Activated naive CD8-positive, alpha-beta T cell treated with anti-CD3 and anti-CD28 coated beads, Interleukin-2, amount 50 U/mL, for 24 hours (primary cell): ENCODE data around the gene STMN1.

Experiments
- ATAC-seq: fragments of 150-1000 bp; cut with Tn5 transposase; one replicate; pipeline ENCODE4 v1.10.0; 2021
- DNase-seq: peaks from one replicate; pipeline ENCODE4 v3.0.0; 2021
- H3K27ac Mint-ChIP-seq: one replicate; pipeline ENCODE4 v1.8.0; 2021; ENCODE audit warnings: mild to moderate bottlenecking, mixed read lengths
- H3K27me3 Mint-ChIP-seq: one replicate; pipeline ENCODE4 v1.8.0; 2021; ENCODE audit warnings: mixed read lengths
- H3K36me3 Mint-ChIP-seq: one replicate; pipeline ENCODE4 v1.8.0; 2021; ENCODE audit warnings: low read depth, mixed read lengths
- H3K4me1 Mint-ChIP-seq: one replicate; pipeline ENCODE4 v1.8.0; 2021; ENCODE audit warnings: mixed read lengths
- H3K4me3 Mint-ChIP-seq: one replicate; pipeline ENCODE4 v1.8.0; 2021; ENCODE audit warnings: mild to moderate bottlenecking, moderate library complexity, mixed read lengths
- H3K9me3 Mint-ChIP-seq: one replicate; pipeline ENCODE4 v1.8.0; 2021; ENCODE audit warnings: mixed read lengths

Gene STMN1

GRCh38 chr1:25873120-25873519 is 33.1 kb downstream of the STMN1 start:
- no peak overlapping the region for H3K4me3 Mint-ChIP-seq
- ATAC-seq, result no peak
- DNase-seq, result no peak
- no peak overlapping the region for H3K27ac Mint-ChIP-seq
- H3K36me3 Mint-ChIP-seq, result no peaks in the 10 kb centered on the region
- H3K27me3 Mint-ChIP-seq, result peaks cover 10% of the 10 kb centered on the region
- H3K4me1 Mint-ChIP-seq, result peaks cover 13% of the 10 kb centered on the region
- H3K9me3 Mint-ChIP-seq, result no peaks in the 10 kb centered on the region

DNA sequence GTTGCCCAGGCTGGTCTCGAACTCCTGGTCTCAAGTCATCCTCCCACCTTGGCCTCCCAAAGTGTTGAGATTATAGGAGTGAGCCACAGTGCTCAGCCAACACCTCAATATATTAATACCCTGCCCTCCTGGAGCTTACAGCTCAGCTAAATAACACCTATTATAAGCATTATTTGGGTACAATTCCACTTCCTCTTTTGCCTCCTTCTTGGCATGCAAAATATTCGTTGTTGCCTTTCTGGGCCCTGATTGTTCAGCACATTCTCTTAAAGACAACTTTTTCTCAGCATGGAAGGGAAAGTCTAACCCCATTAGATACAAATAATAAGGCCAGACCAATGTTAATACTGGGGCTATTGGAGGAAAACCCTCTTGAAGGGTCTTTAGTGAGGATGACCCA is 33.5 kb downstream of the STMN1 start:
- H3K4me1 Mint-ChIP-seq, result peaks cover 13% of the 10 kb centered on the region
- H3K9me3 Mint-ChIP-seq, result no peaks in the 10 kb centered on the region
- no peaks in the 10 kb centered on the region for H3K36me3 Mint-ChIP-seq
- no peak for DNase-seq
- H3K4me3 Mint-ChIP-seq, result no peak overlapping the region
- no peak overlapping the region for H3K27ac Mint-ChIP-seq
- no peak for ATAC-seq
- H3K27me3 Mint-ChIP-seq, result peaks cover 10% of the 10 kb centered on the region

DNA sequence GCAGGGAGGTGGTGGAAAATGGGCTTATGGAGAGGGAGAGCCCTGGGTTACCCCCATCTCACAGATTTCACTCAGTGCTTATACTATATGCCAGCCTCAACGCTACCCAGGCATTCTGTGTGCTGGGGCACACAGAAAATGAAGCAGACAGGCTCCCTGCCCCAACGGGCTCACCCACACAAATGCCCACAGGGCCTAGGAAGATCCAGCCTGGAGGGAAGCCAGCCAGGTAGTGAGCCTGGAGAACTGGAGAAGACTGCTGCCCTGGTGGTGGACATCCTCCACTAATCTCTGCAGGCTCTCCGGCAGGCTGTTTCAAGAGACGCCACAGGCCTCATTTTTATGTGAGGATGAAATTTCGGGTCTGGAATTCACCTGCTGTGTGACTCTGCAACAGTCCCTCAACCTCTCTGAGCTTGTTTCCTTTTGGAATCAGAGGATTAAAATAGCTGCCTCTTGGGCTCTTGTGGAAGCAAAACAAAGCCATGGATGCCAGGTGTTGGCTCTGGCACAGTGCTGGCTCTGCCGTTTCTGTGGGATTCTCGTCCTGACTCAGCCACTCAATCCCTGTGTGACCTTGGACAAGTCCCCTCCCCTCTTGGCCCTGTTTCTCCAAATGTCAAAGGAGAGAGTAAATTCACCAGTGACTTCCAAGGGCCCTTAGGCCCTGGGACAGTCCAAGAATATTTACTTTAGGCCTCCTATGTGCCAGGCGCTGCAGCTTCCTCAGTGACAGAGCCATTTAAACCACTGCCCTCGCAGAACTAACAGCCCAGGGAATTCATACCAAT is 34.3 kb downstream of the STMN1 start:
- Mint-ChIP-seq H3K27ac (no peak overlapping the region), H3K36me3 (no peaks in the 10 kb centered on the region), H3K27me3 (peaks cover 9% of the 10 kb centered on the region), H3K4me1 (peaks cover 13% of the 10 kb centered on the region), H3K4me3 (no peak overlapping the region), H3K9me3 (no peaks in the 10 kb centered on the region)
- DNase-seq (no peak), ATAC-seq (no peak)

GRCh38 chr1:25871086-25871703 is 35.0 kb downstream of the STMN1 start:
- H3K4me1 Mint-ChIP-seq, result peaks cover 13% of the 10 kb centered on the region
- ATAC-seq (no peak), DNase-seq (no peak)
- no peaks in the 10 kb centered on the region for H3K9me3 Mint-ChIP-seq
- no peak overlapping the region for H3K27ac Mint-ChIP-seq
- no peaks in the 10 kb centered on the region for H3K36me3 Mint-ChIP-seq
- peaks cover 2% of the 10 kb centered on the region for H3K27me3 Mint-ChIP-seq
- H3K4me3 Mint-ChIP-seq, result no peak overlapping the region

DNA sequence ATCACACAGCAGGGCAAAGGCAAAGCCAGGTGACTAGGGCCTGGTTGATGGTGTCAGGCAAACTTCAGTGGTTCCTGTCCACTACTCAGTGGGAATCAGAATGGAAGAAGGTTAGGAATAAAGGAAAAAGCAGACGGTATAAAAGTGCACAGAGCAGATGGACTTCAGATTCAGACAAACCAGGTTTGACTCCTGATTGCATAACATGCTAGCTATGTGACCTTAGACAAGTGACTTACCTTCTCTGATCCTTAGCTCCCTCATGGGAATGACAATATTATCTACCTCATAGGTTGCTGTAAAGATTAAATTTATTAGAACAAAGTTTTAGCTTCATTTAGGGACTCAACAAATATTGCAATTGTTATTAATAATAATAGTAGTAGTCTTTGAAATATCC is 35.6 kb downstream of the STMN1 start:
- peaks cover 12% of the 10 kb centered on the region for H3K4me1 Mint-ChIP-seq
- DNase-seq (no peak), ATAC-seq (no peak)
- no peaks in the 10 kb centered on the region for H3K9me3 Mint-ChIP-seq
- no peaks in the 10 kb centered on the region for H3K27me3 Mint-ChIP-seq
- H3K4me3 Mint-ChIP-seq, result no peak overlapping the region
- H3K27ac Mint-ChIP-seq, result no peak overlapping the region
- H3K36me3 Mint-ChIP-seq, result no peaks in the 10 kb centered on the region

- Mint-ChIP-seq H3K4me1 (peaks cover 11% of the 10 kb centered on the region), H3K9me3 (no peaks in the 10 kb centered on the region), H3K27me3 (no peaks in the 10 kb centered on the region), H3K4me3 (no peak overlapping the region), H3K36me3 (no peaks in the 10 kb centered on the region), H3K27ac (no peak overlapping the region)
- no peak for DNase-seq
- no peak for ATAC-seq
Observed at GRCh38 chr1:25869909-25870606, 36.2 kb downstream of the STMN1 start.

DNA sequence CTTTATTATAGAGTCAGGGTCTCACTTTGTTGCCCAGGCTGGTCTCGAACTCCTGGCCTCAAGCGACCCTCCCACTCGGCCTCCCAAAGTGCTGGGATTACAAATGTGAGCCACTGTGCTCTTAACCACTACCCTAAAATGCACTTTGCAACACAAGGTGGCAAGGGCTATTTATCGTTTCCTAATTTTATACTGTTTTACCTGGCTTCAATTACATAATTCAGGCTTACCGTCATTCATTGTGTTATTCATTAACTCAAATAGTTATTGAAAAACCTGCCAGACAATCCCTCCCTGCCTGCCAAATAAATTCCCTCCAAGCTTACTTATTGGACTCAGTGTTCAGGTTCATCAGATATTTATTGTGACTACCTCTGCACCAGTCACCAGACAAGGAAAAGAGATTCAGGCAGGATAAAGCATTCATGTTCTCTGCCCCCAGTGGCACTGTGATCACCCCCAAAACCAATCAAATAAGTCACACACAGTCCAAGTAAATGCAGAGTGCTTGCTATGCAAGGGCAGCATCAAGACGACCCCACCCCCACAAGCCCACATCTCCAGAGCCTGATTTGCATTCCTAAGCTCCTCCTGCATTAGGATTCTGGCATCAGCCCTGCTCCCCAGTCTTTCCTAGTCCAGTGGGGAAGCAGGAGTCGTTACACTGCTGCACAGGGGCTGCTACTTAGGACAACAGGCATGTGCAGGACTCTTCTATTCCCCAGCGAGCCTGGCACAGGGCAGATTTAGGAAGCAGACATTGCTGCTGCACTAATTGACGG is 38.8 kb downstream of the STMN1 start:
- DNase-seq (no peak), ATAC-seq (no peak)
- Mint-ChIP-seq H3K9me3 (no peaks in the 10 kb centered on the region), H3K4me3 (no peak overlapping the region), H3K36me3 (peaks cover 6% of the 10 kb centered on the region), H3K4me1 (no peaks in the 10 kb centered on the region), H3K27ac (no peak overlapping the region), H3K27me3 (no peaks in the 10 kb centered on the region)

- Mint-ChIP-seq H3K27ac (no peak overlapping the region), H3K4me3 (no peak overlapping the region), H3K4me1 (no peaks in the 10 kb centered on the region), H3K36me3 (peaks cover 6% of the 10 kb centered on the region), H3K27me3 (no peaks in the 10 kb centered on the region), H3K9me3 (no peaks in the 10 kb centered on the region)
- ATAC-seq (no peak), DNase-seq (no peak)
Observed at GRCh38 chr1:25866288-25866687, 39.9 kb downstream of the STMN1 start.

DNA sequence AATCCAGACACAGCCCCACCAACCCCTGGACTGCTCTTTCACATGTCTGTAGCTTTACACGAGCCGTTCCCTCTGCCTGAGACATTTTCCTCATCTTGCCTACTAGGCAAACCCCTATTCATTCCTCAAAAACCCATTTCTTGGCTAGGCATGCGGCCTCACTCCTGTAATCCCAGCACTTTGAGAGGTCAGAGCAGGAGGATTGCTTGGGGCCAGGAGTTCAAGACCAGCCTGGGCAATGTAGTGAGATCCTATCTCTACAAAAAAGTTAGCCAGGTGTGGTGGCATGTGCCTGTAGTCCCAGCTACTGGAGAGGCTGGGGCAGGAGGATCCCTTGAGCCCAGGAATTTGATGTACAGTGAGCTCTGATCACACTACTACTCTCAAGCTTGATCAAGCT is 41.8 kb downstream of the STMN1 start:
- Mint-ChIP-seq H3K36me3 (peaks cover 8% of the 10 kb centered on the region), H3K27me3 (no peaks in the 10 kb centered on the region), H3K4me1 (peaks cover 11% of the 10 kb centered on the region), H3K4me3 (no peak overlapping the region), H3K9me3 (no peaks in the 10 kb centered on the region), H3K27ac (no peak overlapping the region)
- DNase-seq (no peak), ATAC-seq (no peak)

- Mint-ChIP-seq H3K36me3 (peaks cover 8% of the 10 kb centered on the region), H3K27me3 (no peaks in the 10 kb centered on the region), H3K27ac (no peak overlapping the region), H3K4me1 (peaks cover 17% of the 10 kb centered on the region), H3K4me3 (no peak overlapping the region), H3K9me3 (no peaks in the 10 kb centered on the region)
- DNase-seq, result no peak
- no peak for ATAC-seq
Observed at GRCh38 chr1:25863486-25864262, 42.5 kb downstream of the STMN1 start.

GRCh38 chr1:25862785-25863485 is 43.3 kb downstream of the STMN1 start:
- Mint-ChIP-seq H3K36me3 (peaks cover 8% of the 10 kb centered on the region), H3K27me3 (no peaks in the 10 kb centered on the region), H3K4me3 (no peak overlapping the region), H3K4me1 (peaks cover 23% of the 10 kb centered on the region), H3K27ac (no peak overlapping the region), H3K9me3 (no peaks in the 10 kb centered on the region)
- no peak for DNase-seq
- ATAC-seq, result no peak

DNA sequence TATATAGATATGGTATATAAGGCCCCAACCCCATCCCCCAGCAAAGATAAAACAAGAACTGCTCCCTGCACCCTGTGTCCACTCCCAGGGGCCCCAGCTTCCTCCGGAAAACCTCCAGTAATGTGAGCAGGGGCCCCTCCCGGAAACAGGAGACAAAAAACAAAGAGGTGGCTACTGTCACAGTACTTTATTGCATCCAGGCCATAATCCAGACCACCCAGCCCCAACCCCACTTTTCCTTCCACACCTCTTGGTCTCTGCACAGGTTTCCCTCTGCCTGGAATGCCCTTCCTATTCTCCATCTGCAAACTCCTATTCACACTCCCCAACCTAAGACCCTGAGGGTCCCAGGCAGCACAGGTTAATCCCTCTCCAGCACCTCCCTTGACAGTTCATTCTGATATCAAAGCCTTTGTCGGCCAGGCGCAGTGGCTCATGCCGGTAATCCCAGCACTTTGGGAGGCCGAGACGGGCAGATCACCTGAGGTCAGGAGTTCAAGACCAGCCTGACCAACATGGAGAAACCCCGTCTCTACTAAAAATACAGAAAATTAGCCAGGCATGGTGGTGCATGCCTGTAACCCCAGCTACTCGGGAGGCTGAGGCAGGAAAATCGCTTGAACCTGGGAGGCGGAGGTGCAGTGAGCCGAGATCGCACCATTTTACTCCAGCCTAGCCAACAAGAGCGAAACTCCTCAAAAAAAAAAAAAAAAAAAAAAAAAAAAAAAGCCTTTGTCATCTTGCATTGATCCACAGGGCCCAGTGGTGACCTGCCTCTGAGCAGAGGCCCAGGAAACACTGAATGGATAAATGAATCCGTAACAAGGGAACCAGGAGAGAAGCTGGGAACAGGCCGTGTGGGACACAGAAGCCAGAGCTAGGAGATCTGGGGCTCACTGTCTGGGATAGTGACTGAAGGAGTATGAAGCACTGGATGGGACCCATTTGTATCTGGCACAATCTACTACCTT is 44.6 kb downstream of the STMN1 start:
- H3K27ac Mint-ChIP-seq, result no peak overlapping the region

More for the DNA sequence above, 44.6 kb downstream of the STMN1 start:
- Mint-ChIP-seq H3K4me1 (peaks cover 23% of the 10 kb centered on the region), H3K36me3 (peaks cover 8% of the 10 kb centered on the region), H3K9me3 (no peaks in the 10 kb centered on the region), H3K4me3 (no peak overlapping the region), H3K27me3 (no peaks in the 10 kb centered on the region)
- ATAC-seq (no peak), DNase-seq (no peak)
